ENCODE data around the gene TUBGCP6.

Gene TUBGCP6

GRCh38 chr22:50287731-50288130 lies 42.9 kb upstream of the TUBGCP6 start:
- ATAC-seq (ENCODE audit: insufficient read depth, low read depth) (no peak), DNase-seq (no peak)
- Histone ChIP-seq H3K4me1 (ENCODE audit: insufficient read depth, low read length) (no peaks in the 10 kb centered on the region), H2AFZ (ENCODE audit: low read depth, low read length) (no peak overlapping the region), H3K4me2 (ENCODE audit: insufficient read depth, low read length) (no peak overlapping the region), H3K9me3 (ENCODE audit: insufficient read depth, low read length, severe bottlenecking) (no peaks in the 10 kb centered on the region), H3K9ac (ENCODE audit: low read depth, low read length) (no peak overlapping the region), H3K27me3 (ENCODE audit: insufficient read depth, low read length, poor library complexity) (no peaks in the 10 kb centered on the region), H3K27ac (ENCODE audit: low read length) (no peak overlapping the region), H4K20me1 (ENCODE audit: insufficient read depth, low read length) (peaks cover 8% of the 10 kb centered on the region; the same call in 1 of the 2 replicates), H3K36me3 (ENCODE audit: insufficient read depth, low read length) (no peaks in the 10 kb centered on the region), H3K79me2 (ENCODE audit: insufficient read depth, low read length) (no peaks in the 10 kb centered on the region), H3K4me3 (ENCODE audit: low read depth in 1 of 2, low read length in 2 of 2) (no peak overlapping the region)
- no peak for TF ChIP-seq EZH2 (IDR thresholded peaks at IDR 0.05; ENCODE audit: borderline replicate concordance, low read depth, low read length, severe bottlenecking)
- TF ChIP-seq CTCF (IDR thresholded peaks at IDR 0.05; ENCODE audit: borderline replicate concordance, extremely low read depth, low read length, poor library complexity, severe bottlenecking), result no peak

- H3K4me1 ChIP-seq (ENCODE audit: insufficient read depth, low read length), result no peaks in the 10 kb centered on the region
- H3K4me3 ChIP-seq (ENCODE audit: low read depth in 1 of 2, low read length in 2 of 2), result no peak overlapping the region
- ATAC-seq (ENCODE audit: insufficient read depth, low read depth) (no peak), DNase-seq (no peak)
- no peak overlapping the region for H3K27ac ChIP-seq (ENCODE audit: low read length)
- peaks cover 8% of the 10 kb centered on the region; the same call in 1 of the 2 replicates for H4K20me1 ChIP-seq (ENCODE audit: insufficient read depth, low read length)
- H3K79me2 ChIP-seq (ENCODE audit: insufficient read depth, low read length), result no peaks in the 10 kb centered on the region
- TF ChIP-seq EZH2 (IDR thresholded peaks at IDR 0.05; ENCODE audit: borderline replicate concordance, low read depth, low read length, severe bottlenecking), result no peak
- no peak for TF ChIP-seq CTCF (IDR thresholded peaks at IDR 0.05; ENCODE audit: borderline replicate concordance, extremely low read depth, low read length, poor library complexity, severe bottlenecking)
- H3K9ac ChIP-seq (ENCODE audit: low read depth, low read length), result no peak overlapping the region
- H3K9me3 ChIP-seq (ENCODE audit: insufficient read depth, low read length, severe bottlenecking), result no peaks in the 10 kb centered on the region
- no peak overlapping the region for H3K4me2 ChIP-seq (ENCODE audit: insufficient read depth, low read length)
- H2AFZ ChIP-seq (ENCODE audit: low read depth, low read length), result no peak overlapping the region
- no peaks in the 10 kb centered on the region for H3K36me3 ChIP-seq (ENCODE audit: insufficient read depth, low read length)
- no peaks in the 10 kb centered on the region for H3K27me3 ChIP-seq (ENCODE audit: insufficient read depth, low read length, poor library complexity)
Observed at GRCh38 chr22:50286701-50287318, 42.0 kb upstream of the TUBGCP6 start.

GRCh38 chr22:50286275-50286674 lies 41.5 kb upstream of the TUBGCP6 start:
- TF ChIP-seq CTCF (IDR thresholded peaks at IDR 0.05; ENCODE audit: borderline replicate concordance, extremely low read depth, low read length, poor library complexity, severe bottlenecking) (no peak), EZH2 (IDR thresholded peaks at IDR 0.05; ENCODE audit: borderline replicate concordance, low read depth, low read length, severe bottlenecking) (no peak)
- Histone ChIP-seq H2AFZ (ENCODE audit: low read depth, low read length) (no peak overlapping the region), H3K36me3 (ENCODE audit: insufficient read depth, low read length) (no peaks in the 10 kb centered on the region), H3K4me3 (ENCODE audit: low read depth in 1 of 2, low read length in 2 of 2) (no peak overlapping the region), H3K27me3 (ENCODE audit: insufficient read depth, low read length, poor library complexity) (no peaks in the 10 kb centered on the region), H3K4me2 (ENCODE audit: insufficient read depth, low read length) (no peak overlapping the region), H3K9ac (ENCODE audit: low read depth, low read length) (no peak overlapping the region), H3K27ac (ENCODE audit: low read length) (no peak overlapping the region), H3K4me1 (ENCODE audit: insufficient read depth, low read length) (no peaks in the 10 kb centered on the region), H3K79me2 (ENCODE audit: insufficient read depth, low read length) (no peaks in the 10 kb centered on the region), H3K9me3 (ENCODE audit: insufficient read depth, low read length, severe bottlenecking) (no peaks in the 10 kb centered on the region), H4K20me1 (ENCODE audit: insufficient read depth, low read length) (peaks cover 8% of the 10 kb centered on the region; the same call in 1 of the 2 replicates)
- DNase-seq (no peak), ATAC-seq (ENCODE audit: insufficient read depth, low read depth) (no peak)
